Measurements from ENCODE around the gene ARHGAP5.

GRCh38 chr14:32038876-32039275 lies 38.2 kb upstream of the ARHGAP5 start:
- TF ChIP-seq CTCF (IDR thresholded peaks at IDR 0.05): no peak
- no peak for TF ChIP-seq SP1 (CRISPR knock-in tag; conservative IDR thresholded peaks at IDR 0.05)
